GM18868 (cell line): ENCODE measurements around the gene DAB2IP.

Source experiments
- ATAC-seq: cut with Tn5 transposase; IDR thresholded peaks from one replicate; pipeline ENCODE4 v1.9.1; 2021; ENCODE audit warnings: mild to moderate bottlenecking, moderate library complexity; ENCODE audit not compliant: unreplicated experiment

Gene DAB2IP

GRCh38 chr9:121827251-121827967, 176.0 kb downstream of the DAB2IP start:
- ATAC-seq = no peak

DNA sequence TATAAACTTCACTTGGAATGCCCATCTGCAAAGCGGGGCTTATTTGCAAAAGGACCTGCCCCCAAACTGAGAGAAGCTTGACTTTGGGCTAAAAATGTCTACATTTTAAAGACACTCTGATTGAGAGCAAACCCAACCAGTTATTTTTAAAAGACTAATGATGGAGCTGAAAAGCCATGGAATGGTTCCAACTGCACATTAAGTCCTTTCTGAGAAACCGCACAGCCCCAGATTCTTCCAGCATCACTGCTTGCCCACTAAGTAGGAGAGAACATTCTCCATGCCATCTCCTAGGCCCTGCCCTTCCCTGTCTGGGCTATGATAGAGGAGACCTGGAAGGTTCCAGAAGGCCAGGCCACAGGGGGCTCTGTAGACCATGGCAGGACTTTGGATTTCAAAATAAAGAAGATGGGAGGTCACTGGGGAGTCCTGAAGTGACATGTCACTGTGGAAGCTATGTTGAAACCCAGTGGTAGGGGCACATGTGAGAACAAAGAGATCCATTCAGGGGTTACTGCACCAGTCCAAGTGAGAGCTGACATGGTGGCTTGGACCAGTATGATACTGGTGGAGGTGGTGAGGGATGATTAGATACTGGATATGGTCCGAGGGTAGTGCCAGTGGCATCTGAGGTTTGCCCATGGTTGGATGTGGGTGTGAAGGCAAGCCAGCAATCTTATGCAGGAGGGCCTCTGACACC, 179.2 kb downstream of the DAB2IP start:
- ATAC-seq = no peak

DNA sequence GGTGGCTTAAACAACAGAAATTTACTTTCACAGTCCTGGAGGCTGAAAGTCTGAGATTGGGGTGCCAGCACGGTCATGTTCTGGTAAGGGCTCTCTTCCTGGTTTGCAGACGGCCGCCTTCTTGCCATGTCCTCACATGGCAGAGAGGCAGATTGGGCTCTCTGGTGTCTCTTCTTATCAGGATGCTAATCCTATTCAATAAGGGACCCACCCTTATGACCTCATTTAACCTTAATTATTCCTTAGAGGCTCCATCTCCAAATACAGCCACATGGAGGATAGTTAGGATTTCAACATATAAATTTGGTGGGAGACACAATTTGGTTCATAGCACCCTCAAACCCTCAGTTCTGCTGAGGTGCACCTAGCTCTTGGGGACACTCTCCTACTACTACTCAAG, 180.4 kb downstream of the DAB2IP start:
- no peak for ATAC-seq

- ATAC-seq = no peak
These were observed 181.6 kb downstream of the DAB2IP start for GRCh38 chr9:121833061-121833460.
